ENCODE data around the gene VPS25.
"Not testable (repeated sequence)": the region's sequence is repeated elsewhere in the genome, so short reads cannot be mapped to it uniquely, and the experiment has no call there.

VPS25 gene

GRCh38 chr17:42766124-42766523 is 7.1 kb upstream of the VPS25 start:
- no peak overlapping the region for H2AK5ac ChIP-seq (ENCODE audit: low read length, severe bottlenecking)
- peaks cover 14 to 15% of the 10 kb centered on the region in 2 experiments for H3K27me3 ChIP-seq (ENCODE audit: control insufficient read depth in 1 of 2, insufficient read depth in 1 of 2, low read length in 2 of 2)
- no peak overlapping the region for H3K14ac ChIP-seq (ENCODE audit: low read length in 2 of 2)
- H3K23ac ChIP-seq (ENCODE audit: low read length in 2 of 2), result no peak overlapping the region
- no peak overlapping the region for H3K4ac ChIP-seq (ENCODE audit: low read depth in 1 of 2, low read length in 2 of 2)
- H2AFZ ChIP-seq (ENCODE audit: low read depth, low read length), result no peak overlapping the region
- H4K8ac ChIP-seq (ENCODE audit: low read length), result no peak overlapping the region
- no peak for DNase-seq
- H3K4me3 ChIP-seq (ENCODE audit: insufficient read depth in 1 of 2, low read depth in 1 of 2, low read length in 2 of 2), result no peak overlapping the region
- H2BK15ac ChIP-seq (ENCODE audit: low read depth, poor library complexity, severe bottlenecking), result no peak overlapping the region
- H3K9me3 ChIP-seq (ENCODE audit: control insufficient read depth, low read length), result no peaks in the 10 kb centered on the region
- H2BK5ac ChIP-seq (ENCODE audit: low read depth, low read length, poor library complexity, severe bottlenecking), result no peak overlapping the region
- H3K27ac ChIP-seq (ENCODE audit: low read length, poor library complexity, severe bottlenecking), result no peak overlapping the region
- H3K9ac ChIP-seq (ENCODE audit: low read length), result no peak overlapping the region
- no peaks in the 10 kb centered on the region for H3K79me1 ChIP-seq (replicated peaks; ENCODE audit: low read length, poor library complexity, severe bottlenecking)
- H3K4me2 ChIP-seq (ENCODE audit: low read length, poor library complexity, severe bottlenecking), result no peak overlapping the region
- peaks cover 13% of the 10 kb centered on the region for H3K4me1 ChIP-seq (ENCODE audit: control insufficient read depth, insufficient read depth, low read depth, low read length)
- H4K91ac ChIP-seq (ENCODE audit: low read length), result no peak overlapping the region
- H3K18ac ChIP-seq (ENCODE audit: low read depth in 1 of 2, low read length in 2 of 2), result no peak overlapping the region
- no peak overlapping the region for H2BK12ac ChIP-seq (ENCODE audit: low read length in 2 of 2)
- no peak overlapping the region for H2BK120ac ChIP-seq (ENCODE audit: low read depth, low read length)
- WGBS, result 92% methylated on average over 6 of the region's 6 CpGs
- no peaks in the 10 kb centered on the region for H3K36me3 ChIP-seq (ENCODE audit: control insufficient read depth in 1 of 2, insufficient read depth in 2 of 2, low read depth in 1 of 2, low read length in 2 of 2)

GRCh38 chr17:42767512-42767911 is 5.7 kb upstream of the VPS25 start:
- Histone ChIP-seq H3K14ac (ENCODE audit: low read length in 2 of 2) (no peak overlapping the region), H2BK12ac (ENCODE audit: low read length in 2 of 2) (no peak overlapping the region), H3K36me3 (ENCODE audit: control insufficient read depth in 1 of 2, insufficient read depth in 2 of 2, low read depth in 1 of 2, low read length in 2 of 2) (no peaks in the 10 kb centered on the region), H2BK15ac (ENCODE audit: low read depth, poor library complexity, severe bottlenecking) (no peak overlapping the region), H3K27me3 (ENCODE audit: control insufficient read depth in 1 of 2, insufficient read depth in 1 of 2, low read length in 2 of 2) (peaks cover under 1 to 2% of the 10 kb centered on the region in 2 experiments), H3K9ac (ENCODE audit: low read length) (no peak overlapping the region), H3K4me2 (ENCODE audit: low read length, poor library complexity, severe bottlenecking) (no peak overlapping the region), H4K91ac (ENCODE audit: low read length) (no peak overlapping the region), H2BK5ac (ENCODE audit: low read depth, low read length, poor library complexity, severe bottlenecking) (no peak overlapping the region), H3K4me3 (ENCODE audit: insufficient read depth in 1 of 2, low read depth in 1 of 2, low read length in 2 of 2) (no peak overlapping the region), H3K23ac (ENCODE audit: low read length in 2 of 2) (no peak overlapping the region), H3K18ac (ENCODE audit: low read depth in 1 of 2, low read length in 2 of 2) (no peak overlapping the region), H4K8ac (ENCODE audit: low read length) (no peak overlapping the region), H3K79me1 (replicated peaks; ENCODE audit: low read length, poor library complexity, severe bottlenecking) (peaks cover 2% of the 10 kb centered on the region), H3K27ac (ENCODE audit: low read length, poor library complexity, severe bottlenecking) (no peak overlapping the region), H2BK120ac (ENCODE audit: low read depth, low read length) (no peak overlapping the region), H2AK5ac (ENCODE audit: low read length, severe bottlenecking) (no peak overlapping the region), H3K9me3 (ENCODE audit: control insufficient read depth, low read length) (no peaks in the 10 kb centered on the region), H3K4ac (ENCODE audit: low read depth in 1 of 2, low read length in 2 of 2) (no peak overlapping the region), H2AFZ (ENCODE audit: low read depth, low read length) (no peak overlapping the region), H3K4me1 (ENCODE audit: control insufficient read depth, insufficient read depth, low read depth, low read length) (peaks cover 7% of the 10 kb centered on the region)
- no peak for DNase-seq

GRCh38 chr17:42768006-42768405 is 5.2 kb upstream of the VPS25 start:
- not testable (repeated sequence) for H3K4me2 ChIP-seq (ENCODE audit: low read length, poor library complexity, severe bottlenecking); H3K27me3 ChIP-seq (ENCODE audit: control insufficient read depth in 1 of 2, insufficient read depth in 1 of 2, low read length in 2 of 2); H3K36me3 ChIP-seq (ENCODE audit: control insufficient read depth in 1 of 2, insufficient read depth in 2 of 2, low read depth in 1 of 2, low read length in 2 of 2); DNase-seq; H2BK120ac ChIP-seq (ENCODE audit: low read depth, low read length); H3K4me3 ChIP-seq (ENCODE audit: insufficient read depth in 1 of 2, low read depth in 1 of 2, low read length in 2 of 2); H3K4me1 ChIP-seq (ENCODE audit: control insufficient read depth, insufficient read depth, low read depth, low read length); H4K91ac ChIP-seq (ENCODE audit: low read length); H3K9ac ChIP-seq (ENCODE audit: low read length); H3K14ac ChIP-seq (ENCODE audit: low read length in 2 of 2); H2BK5ac ChIP-seq (ENCODE audit: low read depth, low read length, poor library complexity, severe bottlenecking); H2BK12ac ChIP-seq (ENCODE audit: low read length in 2 of 2); H3K79me1 ChIP-seq (replicated peaks; ENCODE audit: low read length, poor library complexity, severe bottlenecking); H3K18ac ChIP-seq (ENCODE audit: low read depth in 1 of 2, low read length in 2 of 2); H2AK5ac ChIP-seq (ENCODE audit: low read length, severe bottlenecking); H3K9me3 ChIP-seq (ENCODE audit: control insufficient read depth, low read length); H2AFZ ChIP-seq (ENCODE audit: low read depth, low read length); H3K23ac ChIP-seq (ENCODE audit: low read length in 2 of 2); H2BK15ac ChIP-seq (ENCODE audit: low read depth, poor library complexity, severe bottlenecking); H4K8ac ChIP-seq (ENCODE audit: low read length); H3K4ac ChIP-seq (ENCODE audit: low read depth in 1 of 2, low read length in 2 of 2); H3K27ac ChIP-seq (ENCODE audit: low read length, poor library complexity, severe bottlenecking)
- WGBS, result 91% methylated on average over 7 of the region's 9 CpGs

GRCh38 chr17:42769964-42770363 is 3.3 kb upstream of the VPS25 start:
- H2BK15ac ChIP-seq (ENCODE audit: low read depth, poor library complexity, severe bottlenecking); H3K36me3 ChIP-seq (ENCODE audit: control insufficient read depth in 1 of 2, insufficient read depth in 2 of 2, low read depth in 1 of 2, low read length in 2 of 2); H3K79me1 ChIP-seq (replicated peaks; ENCODE audit: low read length, poor library complexity, severe bottlenecking); H2AFZ ChIP-seq (ENCODE audit: low read depth, low read length); H3K4me1 ChIP-seq (ENCODE audit: control insufficient read depth, insufficient read depth, low read depth, low read length); H4K8ac ChIP-seq (ENCODE audit: low read length); H2BK5ac ChIP-seq (ENCODE audit: low read depth, low read length, poor library complexity, severe bottlenecking); H3K4ac ChIP-seq (ENCODE audit: low read depth in 1 of 2, low read length in 2 of 2); H3K23ac ChIP-seq (ENCODE audit: low read length in 2 of 2); H2BK12ac ChIP-seq (ENCODE audit: low read length in 2 of 2); H3K27me3 ChIP-seq (ENCODE audit: control insufficient read depth in 1 of 2, insufficient read depth in 1 of 2, low read length in 2 of 2); H2AK5ac ChIP-seq (ENCODE audit: low read length, severe bottlenecking); DNase-seq; H2BK120ac ChIP-seq (ENCODE audit: low read depth, low read length); H4K91ac ChIP-seq (ENCODE audit: low read length); H3K4me2 ChIP-seq (ENCODE audit: low read length, poor library complexity, severe bottlenecking); H3K14ac ChIP-seq (ENCODE audit: low read length in 2 of 2); H3K18ac ChIP-seq (ENCODE audit: low read depth in 1 of 2, low read length in 2 of 2); H3K4me3 ChIP-seq (ENCODE audit: insufficient read depth in 1 of 2, low read depth in 1 of 2, low read length in 2 of 2); H3K9me3 ChIP-seq (ENCODE audit: control insufficient read depth, low read length); H3K27ac ChIP-seq (ENCODE audit: low read length, poor library complexity, severe bottlenecking); H3K9ac ChIP-seq (ENCODE audit: low read length): not testable (repeated sequence)
- 89% methylated on average over 8 of the region's 10 CpGs for WGBS

All from mesenchymal stem cell (in vitro differentiated cells and primary cell).